Measurements from ENCODE around the gene CSH2.
A peak's percentile ranks its signal among the peaks of the same experiment; 100 is the strongest.

- TF ChIP-seq, protein P1, sequence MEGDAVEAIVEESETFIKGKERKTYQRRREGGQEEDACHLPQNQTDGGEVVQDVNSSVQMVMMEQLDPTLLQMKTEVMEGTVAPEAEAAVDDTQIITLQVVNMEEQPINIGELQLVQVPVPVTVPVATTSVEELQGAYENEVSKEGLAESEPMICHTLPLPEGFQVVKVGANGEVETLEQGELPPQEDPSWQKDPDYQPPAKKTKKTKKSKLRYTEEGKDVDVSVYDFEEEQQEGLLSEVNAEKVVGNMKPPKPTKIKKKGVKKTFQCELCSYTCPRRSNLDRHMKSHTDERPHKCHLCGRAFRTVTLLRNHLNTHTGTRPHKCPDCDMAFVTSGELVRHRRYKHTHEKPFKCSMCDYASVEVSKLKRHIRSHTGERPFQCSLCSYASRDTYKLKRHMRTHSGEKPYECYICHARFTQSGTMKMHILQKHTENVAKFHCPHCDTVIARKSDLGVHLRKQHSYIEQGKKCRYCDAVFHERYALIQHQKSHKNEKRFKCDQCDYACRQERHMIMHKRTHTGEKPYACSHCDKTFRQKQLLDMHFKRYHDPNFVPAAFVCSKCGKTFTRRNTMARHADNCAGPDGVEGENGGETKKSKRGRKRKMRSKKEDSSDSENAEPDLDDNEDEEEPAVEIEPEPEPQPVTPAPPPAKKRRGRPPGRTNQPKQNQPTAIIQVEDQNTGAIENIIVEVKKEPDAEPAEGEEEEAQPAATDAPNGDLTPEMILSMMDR (IDR thresholded peaks at IDR 0.05), result peak; percentile 61
- no peak for TF ChIP-seq EZH2 (IDR thresholded peaks at IDR 0.05; ENCODE audit: borderline replicate concordance, insufficient read depth, low read depth, low read length, poor library complexity, severe bottlenecking)
These were observed 8.6 kb upstream of the CSH2 start, which contains the start of gene GH2 for GRCh38 chr17:63881935-63882601.
